Right renal pelvis (tissue), 4 donors: ENCODE results near the gene OSGEP. TPM values are rescaled to one million over a fixed set of nuclear protein-coding genes. Genes with fewer than 3 reads are reported as not detected.

Experiments used
- DNase-seq, 4 donors: peaks; one replicate each; pipeline ENCODE4 v3.0.0-alpha.2; 2013; ENCODE audit warnings: low read depth in 4 of 4, low spot score in 3 of 4, missing footprints in 1 of 4
- polyA plus RNA-seq, 4 donors: library from polyadenylated mRNA; unstranded; fragments of 120-200 nt; gene quantifications; one replicate each; pipeline ENCODE4 v1.2.1, GENCODE V29; 2013; ENCODE audit not compliant: insufficient read length in 4 of 4

The OSGEP gene
- polyA plus RNA-seq, 4 donors: 42.0 to 59.7 (median 48.8) TPM

GRCh38 chr14:20400965-20401593, 53.5 kb downstream of the OSGEP start:
- no peak for DNase-seq

- DNase-seq: no peak
Measured at GRCh38 chr14:20400589-20400964, 54.0 kb downstream of the OSGEP start.

GRCh38 chr14:20397511-20397910, 57.1 kb downstream of the OSGEP start:
- DNase-seq: no peak

Other genes starting within 250 kb of the OSGEP start
- gene OR11H6, start 231.1 kb downstream of the OSGEP start, polyA plus RNA-seq: not detected
- under 1 TPM; 0.23 to 0.39 (median 0.30) TPM for gene OR11H7, start 225.8 kb downstream of the OSGEP start, polyA plus RNA-seq
- not detected for gene OR11H4, start 215.5 kb downstream of the OSGEP start, polyA plus RNA-seq
- gene TTC5, start 148.9 kb downstream of the OSGEP start, polyA plus RNA-seq: 10 to 100 TPM; 25.4 to 27.5 (median 26.9) TPM
- gene CCNB1IP1, start 121.5 kb downstream of the OSGEP start, polyA plus RNA-seq: 100 to 1,000 TPM; 115 to 132 (median 117) TPM
- 10 to 100 TPM; 45.2 to 63.2 (median 55.0) TPM for gene PARP2, start 111.2 kb downstream of the OSGEP start, polyA plus RNA-seq
- gene TEP1, start 41.3 kb downstream of the OSGEP start, polyA plus RNA-seq: 10 to 100 TPM; 14.4 to 22.5 (median 17.6) TPM
- under 1 TPM; 0.30 to 0.54 (median 0.49) TPM for gene KLHL33, start 18.6 kb downstream of the OSGEP start, polyA plus RNA-seq
- 100 to 1,000 TPM; 318 to 344 (median 328) TPM for gene APEX1, start 414 bp upstream of the OSGEP start, polyA plus RNA-seq
- gene PIP4P1, start 6.6 kb upstream of the OSGEP start, polyA plus RNA-seq: 10 to 100 TPM; 34.1 to 38.0 (median 36.4) TPM
- gene PNP, start 14.6 kb upstream of the OSGEP start, polyA plus RNA-seq: 10 to 100 TPM; 58.0 to 95.0 (median 65.5) TPM
- under 1 TPM in 2 of 4 donors, not detected in 2; 0.30 to 0.43 TPM for gene RNASE10, start 50.7 kb upstream of the OSGEP start, polyA plus RNA-seq
- not detected for gene RNASE9, start 106.2 kb upstream of the OSGEP start, polyA plus RNA-seq
- gene RNASE11, start 133.2 kb upstream of the OSGEP start, polyA plus RNA-seq: not detected
- not detected for gene RNASE12, start 136.6 kb upstream of the OSGEP start, polyA plus RNA-seq
- gene OR6S1, start 186.9 kb upstream of the OSGEP start, polyA plus RNA-seq: not detected
- 1 to 10 TPM; 1.7 to 6.5 (median 2.6) TPM for gene RNASE4, start 229.7 kb upstream of the OSGEP start, polyA plus RNA-seq
- 1 to 10 TPM; 2.8 to 4.0 (median 3.8) TPM for gene ANG, start 234.0 kb upstream of the OSGEP start, polyA plus RNA-seq